Endothelial cell of umbilical vein (primary cell): ENCODE results near the gene NDST3. TPM values are rescaled to one million over a fixed set of nuclear protein-coding genes. Genes with fewer than 3 reads are reported as not detected.

ENCODE experiments used
- BruUV-seq: library from RNA; stranded (reverse); fragments of 400-500 nt; replicated peaks from 2 replicates; lab custom pipeline; 2021; lab: Mats Ljungman, UMichigan
- CTCF ChIA-PET: fragments of 300-600, 350-600 bp; sonication (Branson Sonifier 250); formaldehyde crosslinking; loops from one replicate; lab custom pipeline; 2021; ENCODE audit warnings: antibody characterized with exemption, inconsistent platforms; lab: Charles Lee
- POLR2A ChIA-PET: fragments of 300-600, 350-600 bp; sonication (Branson Sonifier 250); formaldehyde crosslinking; loops from one replicate; lab custom pipeline; 2021; ENCODE audit warnings: antibody characterized with exemption, inconsistent platforms; lab: Charles Lee
- DNase-seq: peaks from one replicate; pipeline ENCODE4 v3.0.0-alpha.2; 2011; ENCODE audit warnings: low read depth, low spot score
- FAIRE-seq: peaks from 2 replicates; lab custom pipeline; 2011; peaks lifted over from hg19 to GRCh38; lab: Jason Lieb, UNC
- H2AFZ ChIP-seq: 2 replicates; pipeline ENCODE4 v1.6.0; 2012; ENCODE audit warnings: low read depth, low read length, control low read depth, inconsistent platforms
- H3K27ac ChIP-seq: 2 replicates; pipeline ENCODE4 v1.5.1; 2011; ENCODE audit warnings: low read depth, mild to moderate bottlenecking, control low read depth, low read length, moderate library complexity; ENCODE audit not compliant: insufficient read depth
- H3K27me3 ChIP-seq, 2 experiments: 2 replicates each; pipeline versions ENCODE4 v1.6.0 to v1.6.1; 2011; ENCODE audit warnings: low read length in 2 of 2, mixed read lengths in 1 of 2; ENCODE audit not compliant: control insufficient read depth in 2 of 2, insufficient read depth in 2 of 2
- H3K36me3 ChIP-seq, 2 experiments: 2 replicates in 1 of 2; 3 replicates in 1 of 2; pipeline ENCODE4 v1.5.1; 2011; ENCODE audit warnings: low read length in 2 of 2, mild to moderate bottlenecking in 1 of 2, moderate library complexity in 1 of 2; ENCODE audit not compliant: control insufficient read depth in 2 of 2, insufficient read depth in 2 of 2; ENCODE audit errors: extremely low read depth in 1 of 2
- H3K4me1 ChIP-seq: 3 replicates; pipeline ENCODE4 v1.5.1; 2011; ENCODE audit warnings: mild to moderate bottlenecking, low read length; ENCODE audit not compliant: control insufficient read depth, insufficient read depth; ENCODE audit errors: extremely low read depth
- H3K4me2 ChIP-seq: 2 replicates; pipeline ENCODE4 v1.6.1; 2011; ENCODE audit warnings: low read length, control low read depth, mixed read lengths; ENCODE audit not compliant: insufficient read depth
- H3K4me3 ChIP-seq, 3 experiments: fragments of 200-600 bp in 1 of 3; sonication (generic), shearing (Covaris generic) in 1 of 3; replicated peaks in 1 of 3; 2 replicates each; pipeline ENCODE4 v1.5.1; 2011 to 2016; ENCODE audit warnings: control low read depth in 3 of 3, low read length in 3 of 3, mild to moderate bottlenecking in 2 of 3, inconsistent platforms in 1 of 3, low read depth in 1 of 3, moderate library complexity in 1 of 3; ENCODE audit not compliant: insufficient read depth in 1 of 3
- H3K79me2 ChIP-seq: 2 replicates; pipeline ENCODE4 v1.6.0; 2012; ENCODE audit warnings: low read length, inconsistent platforms; ENCODE audit not compliant: control insufficient read depth, insufficient read depth
- H3K9ac ChIP-seq: replicated peaks from 2 replicates; pipeline ENCODE3; 2011; ENCODE audit warnings: low read length, control low read depth; ENCODE audit not compliant: insufficient read depth; ENCODE audit errors: extremely low read depth
- H3K9me1 ChIP-seq: replicated peaks from 3 replicates; pipeline ENCODE4 v1.6.0; 2011; ENCODE audit warnings: mild to moderate bottlenecking, low read length; ENCODE audit not compliant: control insufficient read depth, insufficient read depth; ENCODE audit errors: extremely low read depth
- H3K9me3 ChIP-seq: replicated peaks from 2 replicates; pipeline ENCODE4 v1.5.1; 2012; ENCODE audit warnings: low read length, inconsistent platforms; ENCODE audit not compliant: control insufficient read depth, insufficient read depth
- H4K20me1 ChIP-seq: replicated peaks from 2 replicates; pipeline ENCODE3; 2011; ENCODE audit warnings: mild to moderate bottlenecking, low read length; ENCODE audit not compliant: control insufficient read depth, insufficient read depth; ENCODE audit errors: extremely low read depth
- CTCF ChIP-seq, 2 donors: IDR thresholded peaks; 1 replicate in 1 of 2; 2 replicates in 1 of 2; pipeline ENCODE4 v1.5.1; 2011; ENCODE audit warnings: low read length in 2 of 2, mild to moderate bottlenecking in 2 of 2, moderate library complexity in 2 of 2, control low read depth in 1 of 2, inconsistent platforms in 1 of 2, low read depth in 1 of 2; ENCODE audit not compliant: insufficient read depth in 1 of 2; ENCODE audit errors: extremely low read depth in 1 of 2
- EZH2 ChIP-seq: IDR thresholded peaks from 2 replicates; pipeline ENCODE4 v1.6.1; 2012; ENCODE audit warnings: borderline replicate concordance, low read depth, mild to moderate bottlenecking, moderate library complexity, low read length, inconsistent platforms; ENCODE audit not compliant: severe bottlenecking
- GATA2 ChIP-seq: IDR thresholded peaks from 2 replicates; pipeline ENCODE4 v1.7.0; 2011; ENCODE audit warnings: low read depth, mild to moderate bottlenecking, moderate library complexity, mixed read lengths, low read length; ENCODE audit not compliant: insufficient read length, insufficient read depth
- JUN ChIP-seq: IDR thresholded peaks from 2 replicates; pipeline ENCODE4 v1.6.1; 2011; ENCODE audit warnings: borderline replicate concordance, low read depth; ENCODE audit not compliant: insufficient read length, insufficient read depth
- MAX ChIP-seq: IDR thresholded peaks from 2 replicates; pipeline ENCODE4 v1.6.1; 2011; ENCODE audit not compliant: insufficient read depth, insufficient read length
- MYC ChIP-seq: IDR thresholded peaks from one replicate; pipeline ENCODE4 v1.6.1; 2011; ENCODE audit warnings: mild to moderate bottlenecking, low read depth, low read length
- POLR2A ChIP-seq: IDR thresholded peaks from 2 replicates; pipeline ENCODE4 v1.6.1; 2012; ENCODE audit warnings: low read depth, mild to moderate bottlenecking, control low read depth, low read length
- dilution Hi-C: fragments of 300-500 bp; cut with MboI; formaldehyde crosslinking; loops from one replicate; pipeline ENCODE4 v1.15.0; 2019; ENCODE audit warnings: low sequenced_read_pairs; ENCODE audit not compliant: extremely low pct_ligation_motif_present
- intact Hi-C: fragments of 100-400 bp; cut with micrococcal nuclease; formaldehyde crosslinking; loops from one replicate; pipeline ENCODE4 v1.10.0; 2022
- polyA plus RNA-seq, 4 experiments: library from polyadenylated mRNA; depleted of rRNA in 3 of 4; stranded (reverse) in 3 of 4; unstranded in 1 of 4; fragments of >200 nt; gene quantifications; 2 replicates each; pipeline versions ENCODE4 v1.2.1 to v1.2.3, GENCODE V29; 2011 to 2012; ENCODE audit warnings: missing spikeins in 1 of 4
- total RNA-seq: library from RNA; stranded (reverse); gene quantifications from 2 replicates; pipeline ENCODE4 v1.2.3, GENCODE V29; 2021

NDST3 gene
- total and polyA plus RNA-seq, 2 donors (not counting 3 experiments of a cell fraction or from before 2014, with no cell fraction given) = 0.04 TPM; not detected in 1

- POLR2A ChIA-PET = no interaction called here
- BruUV-seq = no TSS peak
- dilution Hi-C loops (no loop called here), intact Hi-C loops (no loop called here)
- CTCF ChIA-PET = no interaction called here
- H3K9ac ChIP-seq = no peak overlapping the region
- FAIRE-seq (no peak), DNase-seq (no peak)
- H3K9me3 ChIP-seq = no peaks in the 10 kb centered on the region
- H2AFZ ChIP-seq = no peak overlapping the region
- H3K4me2 ChIP-seq = no peak overlapping the region
- no peak overlapping the region for H3K4me3 ChIP-seq
- TF ChIP-seq CTCF (IDR thresholded peaks at IDR 0.05; ENCODE audit: extremely low read depth in 1 of 2, insufficient read depth in 1 of 2, low read depth in 1 of 2, low read length in 2 of 2) = no peak
- TF ChIP-seq POLR2A = no peak
- no peak for TF ChIP-seq MAX
- no peak for TF ChIP-seq MYC
- TF ChIP-seq JUN = no peak
- no peak for TF ChIP-seq GATA2
- TF ChIP-seq EZH2 = no peak
- H3K27me3 ChIP-seq = no peaks in the 10 kb centered on the region
- no peak overlapping the region for H3K27ac ChIP-seq
- no peaks in the 10 kb centered on the region for H4K20me1 ChIP-seq
- no peaks in the 10 kb centered on the region for H3K36me3 ChIP-seq
- H3K9me1 ChIP-seq = no peaks in the 10 kb centered on the region
- no peaks in the 10 kb centered on the region for H3K79me2 ChIP-seq
- no peaks in the 10 kb centered on the region for H3K4me1 ChIP-seq
These were observed 215.6 kb downstream of the NDST3 start for GRCh38 chr4:118249890-118250289.
